Nephron (organoid): ENCODE measurements around the gene MYO15B.

Experiments
- H3K27ac Mint-ChIP-seq, 3 experiments: 2 replicates each; pipeline ENCODE4 v1.8.0; 2020; ENCODE audit warnings: mixed read lengths in 3 of 3, mild to moderate bottlenecking in 2 of 3, moderate library complexity in 1 of 3
- H3K27me3 Mint-ChIP-seq: 2 replicates; pipeline ENCODE4 v1.8.0; 2021; ENCODE audit warnings: low read depth, mild to moderate bottlenecking, moderate library complexity, mixed read lengths
- H3K36me3 Mint-ChIP-seq: 2 replicates; pipeline ENCODE4 v1.8.0; 2020; ENCODE audit warnings: low read depth, mixed read lengths
- H3K4me1 Mint-ChIP-seq: 2 replicates; pipeline ENCODE4 v1.8.0; 2020; ENCODE audit warnings: mixed read lengths
- H3K4me3 Mint-ChIP-seq, 3 experiments: 2 replicates each; pipeline ENCODE4 v1.8.0; 2020; ENCODE audit warnings: mild to moderate bottlenecking in 3 of 3, mixed read lengths in 3 of 3, moderate library complexity in 2 of 3
- H3K9me3 Mint-ChIP-seq: 2 replicates; pipeline ENCODE4 v1.8.0; 2020; ENCODE audit warnings: mixed read lengths
- CTCF ChIP-seq, 3 experiments: fragments of 200-600 bp; sonication (generic); IDR thresholded peaks; one replicate each; pipeline ENCODE4 v1.5.0; 2021; ENCODE audit warnings: antibody characterized with exemption in 3 of 3; ENCODE audit not compliant: unreplicated experiment in 3 of 3

Gene MYO15B

GRCh38 chr17:75625813-75626486 is 38.4 kb downstream of the MYO15B start:
- Mint-ChIP-seq H3K27ac (no peak overlapping the region), H3K9me3 (no peaks in the 10 kb centered on the region), H3K4me1 (peaks cover 10% of the 10 kb centered on the region), H3K4me3 (no peak overlapping the region), H3K36me3 (no peaks in the 10 kb centered on the region), H3K27me3 (no peaks in the 10 kb centered on the region)
- peak; percentile 69 to 76 (median 71) for TF ChIP-seq CTCF (IDR thresholded peaks at IDR 0.05; ENCODE audit: unreplicated experiment in 3 of 3)

- H3K4me3 Mint-ChIP-seq = no peak overlapping the region
- H3K27me3 Mint-ChIP-seq = no peaks in the 10 kb centered on the region
- no peak overlapping the region for H3K27ac Mint-ChIP-seq
- H3K36me3 Mint-ChIP-seq = no peaks in the 10 kb centered on the region
- peaks cover 10% of the 10 kb centered on the region for H3K4me1 Mint-ChIP-seq
- TF ChIP-seq CTCF (IDR thresholded peaks at IDR 0.05; ENCODE audit: unreplicated experiment in 3 of 3) = no peak
- H3K9me3 Mint-ChIP-seq = no peaks in the 10 kb centered on the region
These were observed 39.0 kb downstream of the MYO15B start for GRCh38 chr17:75626496-75627038.

GRCh38 chr17:75627094-75627493 is 39.5 kb downstream of the MYO15B start:
- Mint-ChIP-seq H3K4me3 (no peak overlapping the region), H3K9me3 (no peaks in the 10 kb centered on the region), H3K27ac (no peak overlapping the region), H3K36me3 (no peaks in the 10 kb centered on the region), H3K4me1 (peaks cover 7% of the 10 kb centered on the region), H3K27me3 (no peaks in the 10 kb centered on the region)
- TF ChIP-seq CTCF (IDR thresholded peaks at IDR 0.05; ENCODE audit: unreplicated experiment in 3 of 3) = no peak

GRCh38 chr17:75628425-75628824 is 40.8 kb downstream of the MYO15B start:
- TF ChIP-seq CTCF (IDR thresholded peaks at IDR 0.05; ENCODE audit: unreplicated experiment in 3 of 3) = no peak
- no peak overlapping the region for H3K27ac Mint-ChIP-seq
- no peaks in the 10 kb centered on the region for H3K36me3 Mint-ChIP-seq
- no peaks in the 10 kb centered on the region for H3K27me3 Mint-ChIP-seq
- peaks cover 8% of the 10 kb centered on the region for H3K4me1 Mint-ChIP-seq
- no peaks in the 10 kb centered on the region for H3K9me3 Mint-ChIP-seq
- H3K4me3 Mint-ChIP-seq = no peak overlapping the region

- Mint-ChIP-seq H3K4me1 (peaks cover 15% of the 10 kb centered on the region), H3K36me3 (no peaks in the 10 kb centered on the region), H3K27me3 (no peaks in the 10 kb centered on the region), H3K4me3 (no peak overlapping the region), H3K9me3 (no peaks in the 10 kb centered on the region), H3K27ac (no peak overlapping the region)
- no peak for TF ChIP-seq CTCF (IDR thresholded peaks at IDR 0.05; ENCODE audit: unreplicated experiment in 3 of 3)
These were observed 41.6 kb downstream of the MYO15B start for GRCh38 chr17:75629157-75629556.
